ENCODE measurements around the gene LHPP. TPM values are rescaled to one million over a fixed set of nuclear protein-coding genes. Genes with fewer than 3 reads are reported as not detected.
"Not testable (repeated sequence)": the region's sequence is repeated elsewhere in the genome, so short reads cannot be mapped to it uniquely, and the experiment has no call there.

Gene LHPP
- polyA plus RNA-seq, 2 of the 4 experiments (the other 2 are of a cell fraction), result 14.4 to 18.6 TPM

GRCh38 chr10:124586142-124586541 lies 124.5 kb downstream of the LHPP start (continued):
- TF ChIP-seq MAZ (IDR thresholded peaks at IDR 0.05; ENCODE audit: borderline replicate concordance, low read depth, low read length), result no peak
- no peak for TF ChIP-seq FOSB (CRISPR knock-in tag; IDR thresholded peaks at IDR 0.05)
- TF ChIP-seq RCOR1 (IDR thresholded peaks at IDR 0.05; ENCODE audit: low read depth, low read length), result no peak

DNA sequence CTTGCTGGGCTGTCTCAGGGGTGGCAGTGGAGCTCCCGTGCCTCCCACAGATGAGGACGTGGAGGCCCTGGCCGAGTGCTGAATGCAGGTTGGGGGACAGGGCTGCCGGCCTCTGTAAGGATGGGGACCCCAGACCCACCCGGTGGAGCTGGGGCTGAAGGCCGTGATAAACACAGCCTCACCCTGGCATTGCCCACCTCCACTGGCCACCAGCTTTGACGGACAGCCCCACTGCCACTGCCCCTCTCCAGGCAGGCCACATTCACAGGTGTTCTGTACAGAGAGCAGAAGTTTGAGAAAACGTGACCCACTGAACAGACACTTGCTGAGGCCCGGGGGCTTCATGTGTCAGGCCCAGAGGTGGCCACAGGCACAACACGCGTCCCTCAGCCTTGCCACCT lies 126.2 kb downstream of the LHPP start:
- H3K9me3 ChIP-seq, result peaks cover 7% of the 10 kb centered on the region
- FAIRE-seq (no peak), DNase-seq (ENCODE audit: low read depth in 1 of 2, low spot score in 1 of 2) (no peak), ATAC-seq (no peak)
- POLR2A ChIA-PET, result no interaction called here
- H3K27ac ChIP-seq, result no peak overlapping the region
- H3K4me3 ChIP-seq, result no peak overlapping the region
- no peak for TF ChIP-seq RARB (CRISPR knock-in tag; IDR thresholded peaks at IDR 0.05)
- TF ChIP-seq POLR2A (IDR thresholded peaks at IDR 0.05; ENCODE audit: low read length), result no peak
- TF ChIP-seq RNF2 (IDR thresholded peaks at IDR 0.05; ENCODE audit: borderline replicate concordance, low read depth), result no peak
- no peak for TF ChIP-seq PHF8 (IDR thresholded peaks at IDR 0.05; ENCODE audit: borderline replicate concordance, low read depth)
- no peak for TF ChIP-seq CBX8 (IDR thresholded peaks at IDR 0.05)
- TF ChIP-seq KDM1A (IDR thresholded peaks at IDR 0.05; ENCODE audit: low read depth), result no peak
- TF ChIP-seq SMC3 (IDR thresholded peaks at IDR 0.05), result no peak
- no peak for TF ChIP-seq JUNB (IDR thresholded peaks at IDR 0.05)
- no peak for TF ChIP-seq CEBPB (IDR thresholded peaks at IDR 0.05)
- no peak for TF ChIP-seq CTCF (IDR thresholded peaks at IDR 0.05)
- TF ChIP-seq MAFK (IDR thresholded peaks at IDR 0.05; ENCODE audit: partially characterized antibody), result no peak
- no peak for TF ChIP-seq JUN (IDR thresholded peaks at IDR 0.05)
- no peak for TF ChIP-seq REST (IDR thresholded peaks at IDR 0.05)
- CTCF ChIA-PET, result no interaction called here
- H3K4me2 ChIP-seq, result no peak overlapping the region
- 70% methylated on average over 11 of the region's 11 CpGs for WGBS (ENCODE audit: missing lambda C conversion rate)
- no peaks in the 10 kb centered on the region for H3K4me1 ChIP-seq

GRCh38 chr10:124588341-124588735 lies 126.7 kb downstream of the LHPP start:
- DNase-seq (ENCODE audit: low read depth in 1 of 2, low spot score in 1 of 2); ATAC-seq; H3K4me1 ChIP-seq; FAIRE-seq; H3K9me3 ChIP-seq; CTCF ChIA-PET; H3K4me3 ChIP-seq; H3K27ac ChIP-seq; POLR2A ChIA-PET; H3K4me2 ChIP-seq: not testable (repeated sequence)
- 88% methylated on average over 6 of the region's 6 CpGs for WGBS (ENCODE audit: missing lambda C conversion rate)

DNA sequence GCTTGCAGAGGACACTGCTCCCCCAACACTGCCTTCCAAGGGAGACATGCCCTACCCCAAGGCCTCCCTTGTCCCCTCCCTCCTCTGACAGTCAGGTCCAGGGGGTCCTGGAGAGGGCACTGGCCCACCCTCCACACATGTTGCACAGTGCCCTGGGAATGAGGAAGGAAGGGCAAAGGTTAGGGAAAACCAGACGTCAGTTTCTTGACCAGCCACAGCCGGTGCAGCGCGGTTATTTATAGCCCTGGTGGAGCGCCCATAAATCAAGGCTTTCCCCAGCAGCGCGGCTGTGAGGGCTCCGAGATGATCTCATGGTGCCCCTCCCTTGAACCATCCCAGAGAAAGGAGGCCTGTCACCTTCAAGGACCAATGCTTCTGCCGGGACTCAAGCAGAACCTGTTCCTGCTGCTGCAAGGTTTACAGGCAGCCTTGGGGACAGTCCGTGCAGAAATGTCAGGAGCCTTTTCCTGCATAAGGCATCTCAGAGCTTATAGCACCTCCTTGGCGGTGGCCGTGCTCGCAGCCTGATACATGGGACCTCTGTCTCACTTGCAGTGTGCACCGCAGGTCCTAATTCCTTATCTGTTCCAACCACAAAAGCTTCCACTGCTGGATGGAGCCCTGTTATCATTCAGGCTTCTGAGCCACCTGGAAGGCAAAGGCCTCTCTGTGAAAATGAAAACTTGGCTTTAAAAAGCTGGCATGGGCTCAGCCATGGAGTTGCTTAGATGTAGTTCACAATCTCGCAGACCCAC lies 127.3 kb downstream of the LHPP start:
- CTCF ChIA-PET, result no interaction called here
- H3K4me1 ChIP-seq, result no peaks in the 10 kb centered on the region
- WGBS (ENCODE audit: missing lambda C conversion rate), result 74% methylated on average over 14 of the region's 15 CpGs
- H3K27ac ChIP-seq, result no peak overlapping the region
- no peak overlapping the region for H3K4me2 ChIP-seq
- FAIRE-seq (no peak), DNase-seq (ENCODE audit: low read depth in 1 of 2, low spot score in 1 of 2) (no peak), ATAC-seq (peak in 1 of 2 experiments; percentile 24; a peak in 1 of 6 replicates)
- H3K9me3 ChIP-seq, result peaks cover 7% of the 10 kb centered on the region
- POLR2A ChIA-PET, result no interaction called here
- no peak overlapping the region for H3K4me3 ChIP-seq
- no peak for TF ChIP-seq HES2 (IDR thresholded peaks at IDR 0.05)
- no peak for TF ChIP-seq HOXA7 (CRISPR knock-in tag; IDR thresholded peaks at IDR 0.05)
- TF ChIP-seq, protein P1, sequence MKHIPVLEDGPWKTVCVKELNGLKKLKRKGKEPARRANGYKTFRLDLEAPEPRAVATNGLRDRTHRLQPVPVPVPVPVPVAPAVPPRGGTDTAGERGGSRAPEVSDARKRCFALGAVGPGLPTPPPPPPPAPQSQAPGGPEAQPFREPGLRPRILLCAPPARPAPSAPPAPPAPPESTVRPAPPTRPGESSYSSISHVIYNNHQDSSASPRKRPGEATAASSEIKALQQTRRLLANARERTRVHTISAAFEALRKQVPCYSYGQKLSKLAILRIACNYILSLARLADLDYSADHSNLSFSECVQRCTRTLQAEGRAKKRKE (CRISPR knock-in tag; IDR thresholded peaks at IDR 0.05; ENCODE audit: low read depth), result no peak
- no peak for TF ChIP-seq JUN (IDR thresholded peaks at IDR 0.05)
- TF ChIP-seq MAFK (IDR thresholded peaks at IDR 0.05; ENCODE audit: partially characterized antibody), result no peak
- no peak for TF ChIP-seq RNF2 (IDR thresholded peaks at IDR 0.05; ENCODE audit: borderline replicate concordance, low read depth)
- no peak for TF ChIP-seq REST (IDR thresholded peaks at IDR 0.05)
- no peak for TF ChIP-seq NFE2L2 (conservative IDR thresholded peaks at IDR 0.05; ENCODE audit: low read length)
- TF ChIP-seq RCOR1 (IDR thresholded peaks at IDR 0.05; ENCODE audit: low read depth, low read length), result no peak
- no peak for TF ChIP-seq FOSB (CRISPR knock-in tag; IDR thresholded peaks at IDR 0.05)
- TF ChIP-seq SMC3 (IDR thresholded peaks at IDR 0.05), result no peak
